Activated CD8-positive, alpha-beta memory T cell treated with anti-CD3 and anti-CD28 coated beads, Interleukin-2, amount 50 U/mL, for 4 hours (primary cell): ENCODE data around the gene FRMD6.
"Not testable (repeated sequence)": the region's sequence is repeated elsewhere in the genome, so short reads cannot be mapped to it uniquely, and the experiment has no call there.

ENCODE experiments used
- DNase-seq: peaks from one replicate; pipeline ENCODE4 v3.0.0-alpha.2; 2020

FRMD6 gene

DNA sequence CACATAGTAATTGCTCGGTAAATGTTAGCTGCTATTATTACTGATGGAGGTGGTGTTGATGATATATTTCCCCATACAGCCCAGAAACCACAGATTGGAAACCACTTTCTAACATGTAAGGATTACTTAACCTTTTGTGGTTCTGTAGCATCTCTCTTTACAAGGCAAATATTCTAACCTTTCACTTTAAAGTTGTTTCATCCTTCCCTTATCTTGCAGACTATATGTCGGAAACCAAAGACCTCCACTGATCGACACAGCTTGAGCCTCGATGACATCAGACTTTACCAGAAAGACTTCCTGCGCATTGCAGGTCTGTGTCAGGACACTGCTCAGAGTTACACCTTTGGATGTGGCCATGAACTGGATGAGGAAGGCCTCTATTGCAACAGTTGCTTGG, 75.8 kb downstream of the FRMD6 start:
- no peak for DNase-seq

DNA sequence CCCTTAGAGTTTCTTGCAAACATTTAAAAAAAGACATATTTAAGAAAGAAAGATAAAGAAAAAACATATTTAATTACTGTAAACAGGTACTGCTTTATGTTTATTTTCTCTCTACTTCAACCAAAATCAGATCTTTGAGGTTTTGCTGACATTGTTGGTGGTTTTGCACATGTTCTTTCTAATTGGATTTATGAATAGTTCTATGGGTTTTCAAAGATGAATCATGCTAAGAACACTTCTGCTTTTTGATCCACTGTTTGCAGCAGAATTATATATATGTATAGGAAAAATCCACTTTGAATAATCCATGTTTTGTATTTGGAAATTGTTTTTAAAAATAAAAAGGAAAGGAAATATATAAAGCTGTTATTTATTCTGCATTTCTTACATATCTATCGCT, 78.4 kb downstream of the FRMD6 start:
- DNase-seq: no peak

DNA sequence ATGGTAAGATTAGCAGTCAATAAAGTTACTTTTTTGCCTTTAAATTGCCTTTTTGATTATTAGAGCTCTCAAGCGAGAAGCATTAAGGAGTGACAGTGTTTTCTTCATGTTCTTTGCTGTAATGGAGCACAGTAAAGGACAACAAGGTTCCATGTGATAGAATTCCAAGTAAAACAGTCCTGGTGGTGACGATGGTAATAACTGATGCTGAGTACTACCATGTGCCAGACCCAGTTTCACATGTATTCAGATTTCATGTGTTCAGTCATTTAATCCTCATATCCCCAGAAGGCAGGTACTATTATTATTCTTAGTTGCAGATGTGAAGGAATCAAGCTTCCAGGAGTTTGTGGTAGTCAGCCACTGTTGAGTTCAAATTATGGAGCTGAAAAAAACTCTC, 79.0 kb downstream of the FRMD6 start:
- no peak for DNase-seq

DNA sequence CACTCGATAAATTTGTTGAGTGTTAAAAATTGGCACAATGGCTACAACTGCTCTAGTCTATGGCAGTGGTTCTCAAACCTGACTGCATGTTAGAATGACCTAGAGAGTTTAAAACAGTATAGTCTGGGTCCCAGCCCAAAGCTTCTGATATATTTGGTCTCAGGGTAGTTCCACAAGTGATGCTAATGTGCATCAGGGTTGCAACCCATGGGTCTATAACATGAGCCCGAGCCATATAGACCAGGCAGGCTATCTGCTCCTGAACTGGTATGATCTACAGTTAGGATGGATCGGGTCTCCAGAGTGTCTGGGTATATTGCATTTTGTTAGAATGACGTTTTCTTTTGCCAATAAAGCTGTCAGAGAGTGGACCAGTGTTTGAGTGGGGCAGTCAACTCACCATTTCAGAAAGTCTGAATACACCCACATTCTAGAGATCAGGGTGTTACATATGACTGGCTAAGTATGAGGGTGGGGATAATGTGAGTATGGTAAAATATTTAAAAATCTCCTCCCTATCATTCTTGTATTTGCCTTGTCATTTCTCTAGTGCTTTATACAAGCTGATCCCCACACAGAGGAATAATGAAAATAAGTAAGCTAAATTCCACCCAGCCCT, 80.9 kb downstream of the FRMD6 start:
- no peak for DNase-seq

DNA sequence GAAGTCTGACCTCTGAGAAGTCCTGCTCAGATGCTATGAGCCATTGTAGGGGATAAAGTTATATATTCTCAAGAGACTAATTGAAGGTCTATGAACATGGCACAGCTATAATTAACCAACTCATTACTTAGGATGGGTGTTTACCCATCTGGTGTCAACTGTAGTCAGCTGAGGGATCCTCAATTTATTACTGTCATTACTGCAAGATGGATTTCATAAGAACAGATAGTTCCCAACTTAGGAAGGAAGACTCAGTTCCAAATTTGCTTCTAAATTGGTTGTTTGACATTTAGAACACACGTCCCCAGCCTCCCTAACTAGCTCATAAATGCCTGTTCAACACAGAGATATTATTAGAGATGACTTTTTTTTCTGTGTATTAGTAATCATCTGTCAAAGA, 81.4 kb downstream of the FRMD6 start:
- no peak for DNase-seq

DNA sequence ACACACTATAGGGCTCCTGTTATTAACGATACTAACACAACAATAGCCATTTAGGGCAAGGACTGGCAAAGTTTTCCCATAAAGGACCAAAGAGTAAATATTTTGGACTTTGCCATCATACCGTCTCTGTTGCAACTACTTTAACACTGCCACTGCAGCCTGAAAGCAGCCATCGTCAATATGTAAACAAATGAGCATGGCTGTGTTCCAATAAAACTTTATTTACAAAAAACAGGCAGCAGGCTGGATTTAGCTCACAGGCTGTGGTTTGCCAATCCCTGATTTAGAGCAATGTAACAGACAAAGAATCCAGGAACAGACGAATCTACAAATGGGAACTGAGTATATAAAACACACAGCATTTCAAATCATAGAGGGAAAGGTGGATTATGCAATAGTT, 84.1 kb downstream of the FRMD6 start:
- DNase-seq: no peak

DNA sequence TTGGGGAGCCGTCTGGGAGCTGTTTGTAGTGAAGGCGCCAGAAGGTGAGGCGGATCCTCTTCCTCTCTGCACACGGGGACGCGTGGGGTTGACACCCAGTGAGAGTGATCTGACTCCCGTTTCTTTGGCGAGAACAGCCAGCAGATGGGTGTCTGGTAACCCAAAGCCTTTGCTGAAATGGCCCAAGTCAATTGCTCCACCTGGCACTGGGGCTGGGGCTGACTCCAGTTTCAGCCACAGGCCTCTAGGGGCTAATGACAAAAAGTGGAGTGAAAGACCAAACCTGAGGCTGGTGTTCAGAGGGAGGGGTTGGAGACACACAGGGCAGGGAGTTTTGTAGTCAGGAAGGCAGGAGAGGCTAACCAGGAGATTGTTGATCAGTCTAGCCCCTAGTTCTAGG, 87.0 kb downstream of the FRMD6 start:
- no peak for DNase-seq

DNA sequence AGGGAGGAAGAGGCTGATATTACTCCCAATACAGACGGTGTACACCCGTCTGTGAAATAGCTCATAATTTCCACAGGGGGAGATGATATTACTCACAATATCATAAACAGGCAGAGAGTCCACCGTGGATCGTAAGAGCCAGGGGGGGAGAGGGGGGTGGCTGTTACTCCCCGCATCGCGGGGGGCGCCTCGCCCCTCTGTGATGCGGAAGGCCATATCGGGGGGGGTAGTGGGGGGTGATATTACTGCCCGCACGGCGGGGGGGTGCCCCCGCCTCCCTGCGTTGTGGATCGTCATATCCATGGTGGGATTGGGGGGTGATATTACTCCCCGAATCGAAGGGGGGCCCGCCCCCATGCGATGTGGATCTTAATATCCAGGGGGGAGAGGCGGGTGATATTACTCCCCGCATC, 91.9 kb downstream of the FRMD6 start:
- DNase-seq: no peak

DNA sequence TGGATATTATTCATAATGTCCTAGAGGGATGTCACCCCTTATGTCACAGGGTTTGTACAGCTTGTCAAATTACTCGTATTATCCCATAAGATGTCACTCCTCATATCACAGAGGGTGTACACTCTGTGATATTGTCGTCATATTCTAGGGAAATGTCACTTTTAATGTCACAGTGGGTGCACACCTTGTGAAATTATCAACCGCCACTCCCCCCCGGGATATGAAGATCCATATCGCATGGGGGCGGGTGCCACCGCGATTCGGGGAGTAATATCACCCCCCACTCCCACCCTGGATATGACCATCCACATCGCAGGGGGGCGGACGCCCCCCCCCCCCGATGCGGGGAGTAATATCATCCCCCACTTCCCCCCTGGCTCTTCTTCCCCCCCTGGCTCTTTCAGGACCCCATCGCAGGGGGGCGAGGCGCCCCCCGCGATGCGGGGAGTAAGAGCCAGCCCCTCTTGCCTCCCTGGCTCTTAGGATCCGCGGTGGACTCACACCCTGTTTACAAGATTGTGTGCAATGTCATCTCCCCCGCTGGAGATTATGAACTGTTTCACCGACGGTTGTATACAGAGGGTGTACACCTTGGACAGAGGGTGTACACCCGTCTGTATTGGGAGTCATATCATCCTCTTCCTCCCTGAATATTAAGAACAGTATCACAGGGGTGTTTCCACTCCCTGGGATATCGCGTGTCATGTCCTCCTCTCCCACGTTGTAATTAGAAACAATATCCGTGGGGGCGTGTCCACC, 92.8 kb downstream of the FRMD6 start:
- no peak for DNase-seq

DNA sequence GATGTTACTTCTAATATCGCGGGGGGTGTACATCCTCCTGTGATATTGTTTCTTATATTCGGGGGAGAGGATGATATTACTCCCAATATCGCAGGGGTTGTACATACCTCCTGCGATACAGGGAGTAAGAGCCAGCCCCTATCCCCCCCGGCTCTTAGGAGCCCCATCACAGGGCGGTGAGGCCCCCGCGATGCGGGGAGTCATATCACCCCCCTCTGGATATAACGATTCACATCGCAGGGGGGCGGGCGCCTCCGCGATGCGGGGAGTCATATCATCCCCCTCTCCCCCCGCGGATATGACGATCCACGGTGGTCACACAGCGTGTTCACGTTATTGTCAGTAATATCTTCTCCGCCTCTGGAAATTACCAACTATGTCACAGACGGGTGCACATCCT, 95.1 kb downstream of the FRMD6 start:
- DNase-seq: not testable (repeated sequence)

DNA sequence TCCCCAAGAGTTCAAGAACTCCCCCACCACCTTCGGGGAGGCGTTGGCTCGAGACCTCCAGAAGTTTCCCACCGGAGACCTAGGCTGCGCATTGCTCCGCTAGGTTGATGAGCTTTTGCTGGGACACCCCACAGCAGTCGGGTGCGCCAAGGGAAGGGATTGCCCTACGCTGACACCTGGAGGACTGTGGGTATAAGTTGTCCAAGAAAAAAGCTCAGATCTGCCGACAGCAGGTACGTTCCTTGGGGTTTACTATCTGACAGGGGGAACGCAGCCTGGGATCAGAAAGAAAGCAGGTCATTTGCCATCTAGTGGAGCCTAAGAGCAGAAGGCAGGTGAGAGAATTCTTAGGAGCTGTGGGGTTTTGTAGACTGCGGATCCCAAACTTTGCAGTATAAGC, 98.8 kb downstream of the FRMD6 start:
- DNase-seq: no peak

DNA sequence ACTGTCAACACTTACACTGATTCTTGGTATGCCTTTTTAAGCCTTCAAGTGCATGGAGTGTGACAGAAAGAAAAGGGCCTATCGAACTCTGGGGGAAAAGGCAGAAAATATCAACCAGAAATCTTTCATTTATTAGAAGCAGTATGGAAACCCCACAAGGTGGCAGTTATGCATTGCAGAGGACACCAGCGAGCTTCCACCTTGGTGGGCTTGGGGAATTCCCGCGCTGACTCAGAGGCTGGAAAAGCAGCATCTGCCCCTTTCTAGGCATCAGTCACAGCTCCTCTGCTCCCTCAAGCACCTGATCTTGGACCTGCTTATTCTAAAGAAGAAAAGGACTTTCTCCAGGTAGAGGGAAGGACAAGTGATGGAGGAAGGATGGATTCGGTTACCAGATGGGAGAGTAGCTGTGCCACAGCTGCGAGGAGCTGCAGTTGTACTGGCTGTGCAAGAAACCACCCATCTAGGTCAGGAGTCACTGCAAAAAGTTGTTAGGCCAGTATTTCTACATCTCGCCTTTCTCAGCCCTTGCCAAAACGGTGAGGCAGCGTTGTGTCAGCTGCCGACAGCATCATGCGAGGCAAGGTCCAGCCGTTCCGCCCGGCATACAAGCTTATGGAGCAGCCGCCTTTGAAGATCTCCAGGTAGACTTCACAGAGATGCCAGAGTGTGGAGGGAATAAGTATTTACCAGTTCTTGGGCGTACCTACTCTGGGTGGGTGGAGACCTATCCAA, 100.1 kb downstream of the FRMD6 start:
- peak; percentile 45 for DNase-seq

DNA sequence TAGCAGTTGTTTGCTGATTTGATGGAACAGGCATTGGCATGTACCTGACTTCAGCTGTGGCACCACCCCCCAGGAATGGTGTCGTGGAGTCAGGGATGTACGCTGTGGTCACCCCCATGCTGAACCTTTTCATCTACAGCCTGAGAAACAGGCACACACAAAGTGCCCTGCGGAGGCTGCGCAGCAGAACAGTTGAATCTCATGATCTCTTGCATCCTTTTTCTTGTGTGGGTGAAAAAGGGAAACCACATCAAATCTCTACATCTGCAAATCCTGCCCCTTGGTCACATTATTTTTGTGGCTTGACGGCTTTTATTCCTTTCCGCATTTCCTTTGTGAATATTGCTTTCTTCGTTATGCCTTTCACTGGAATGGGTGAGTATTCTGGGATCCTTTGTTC, 106.0 kb downstream of the FRMD6 start:
- DNase-seq: not testable (repeated sequence)

DNA sequence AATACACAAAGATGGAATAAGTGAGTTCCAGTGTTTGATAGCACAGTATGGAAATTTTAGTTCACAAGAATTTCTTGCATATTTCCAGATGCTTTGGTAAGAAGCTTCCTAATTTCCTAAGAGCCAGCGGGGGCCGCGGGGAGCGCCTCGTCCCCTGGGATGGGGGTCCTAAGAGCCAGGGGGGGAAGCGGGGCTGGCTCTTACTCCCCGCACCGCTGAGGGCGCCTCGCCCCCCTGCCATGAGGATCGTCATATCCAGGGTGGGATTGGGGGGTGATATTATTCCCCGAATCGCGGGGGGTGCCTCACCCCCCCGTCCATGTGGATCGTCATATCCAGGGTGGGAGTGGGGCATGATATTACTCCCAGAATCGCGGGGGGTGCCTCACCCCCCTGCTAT, 108.2 kb downstream of the FRMD6 start:
- no peak for DNase-seq

DNA sequence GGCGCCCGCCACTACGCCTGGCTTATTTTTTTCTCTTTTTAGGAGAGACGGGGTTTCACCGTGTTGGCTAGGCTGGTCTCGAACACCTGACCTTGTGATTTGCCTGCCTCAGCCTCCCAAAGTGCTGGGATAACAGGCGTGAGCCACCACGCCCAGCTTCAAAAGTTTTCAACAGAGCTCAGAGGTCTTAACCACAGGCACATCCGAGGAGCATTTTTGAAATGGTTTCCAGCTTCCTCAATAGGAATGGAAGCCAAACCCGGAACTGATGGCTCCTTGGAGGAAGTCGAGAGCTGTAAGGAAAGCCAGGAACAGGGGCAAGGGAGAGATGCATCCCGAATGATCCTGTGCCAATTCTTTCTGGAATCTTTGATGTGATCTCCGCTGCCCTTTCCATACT, 114.0 kb downstream of the FRMD6 start:
- not testable (repeated sequence) for DNase-seq

DNA sequence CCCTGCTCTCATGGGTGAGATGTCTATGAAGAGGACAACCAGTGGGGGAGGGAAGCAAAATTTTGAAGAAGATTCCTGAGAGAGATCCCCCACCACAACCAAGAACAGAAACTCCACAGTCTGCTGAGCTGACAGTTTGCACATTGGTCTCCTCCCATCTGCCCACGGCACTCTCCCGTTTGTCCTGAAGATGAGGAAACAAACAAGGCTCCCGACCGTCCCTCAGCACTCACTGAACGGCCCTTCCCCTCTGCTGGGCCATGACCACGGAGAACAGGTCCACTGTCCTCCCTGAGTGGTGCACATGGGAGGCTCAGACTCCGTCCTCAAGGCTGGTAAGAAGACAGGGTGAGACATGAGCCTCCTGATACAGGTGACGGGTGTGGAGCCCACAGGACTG, 114.9 kb downstream of the FRMD6 start:
- DNase-seq: not testable (repeated sequence)

DNA sequence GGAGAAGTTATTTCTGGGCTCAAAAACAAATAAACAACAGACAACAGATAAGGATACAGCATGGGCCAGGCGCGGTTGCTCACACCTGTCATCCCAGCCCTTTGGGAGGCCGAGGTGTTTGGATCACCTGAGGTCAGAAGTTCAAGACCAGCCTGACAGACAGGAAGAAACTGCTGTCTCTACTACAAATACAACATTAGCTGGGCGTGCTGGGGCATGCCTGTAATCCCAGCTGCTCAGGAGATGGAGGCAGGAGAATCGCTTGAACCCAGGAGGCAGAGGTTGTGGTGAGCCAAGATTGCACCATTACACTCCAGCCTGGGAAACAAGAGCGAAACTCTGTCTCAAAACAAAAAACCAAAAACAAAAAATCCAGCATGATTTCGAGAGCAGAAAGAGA, 117.6 kb downstream of the FRMD6 start:
- not testable (repeated sequence) for DNase-seq

DNA sequence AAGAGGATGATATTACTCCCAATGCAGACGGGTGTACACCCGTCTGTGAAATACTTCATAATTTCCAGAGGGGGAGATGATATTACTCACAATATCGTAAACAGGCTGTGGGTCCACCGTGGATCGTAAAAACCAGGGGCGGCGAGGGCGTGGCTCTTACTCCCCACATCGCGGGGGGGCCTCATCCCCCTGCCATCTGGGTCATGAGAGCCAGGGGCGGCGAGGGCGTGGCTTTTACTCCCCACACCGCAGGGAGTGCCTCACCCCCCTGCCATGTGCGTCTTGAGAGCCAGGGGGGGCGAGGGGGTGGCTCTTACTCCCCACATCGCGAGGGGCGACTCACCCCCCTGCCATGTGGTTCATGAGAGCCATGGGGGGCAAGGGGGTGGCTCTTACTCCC, 122.5 kb downstream of the FRMD6 start:
- no peak for DNase-seq

DNA sequence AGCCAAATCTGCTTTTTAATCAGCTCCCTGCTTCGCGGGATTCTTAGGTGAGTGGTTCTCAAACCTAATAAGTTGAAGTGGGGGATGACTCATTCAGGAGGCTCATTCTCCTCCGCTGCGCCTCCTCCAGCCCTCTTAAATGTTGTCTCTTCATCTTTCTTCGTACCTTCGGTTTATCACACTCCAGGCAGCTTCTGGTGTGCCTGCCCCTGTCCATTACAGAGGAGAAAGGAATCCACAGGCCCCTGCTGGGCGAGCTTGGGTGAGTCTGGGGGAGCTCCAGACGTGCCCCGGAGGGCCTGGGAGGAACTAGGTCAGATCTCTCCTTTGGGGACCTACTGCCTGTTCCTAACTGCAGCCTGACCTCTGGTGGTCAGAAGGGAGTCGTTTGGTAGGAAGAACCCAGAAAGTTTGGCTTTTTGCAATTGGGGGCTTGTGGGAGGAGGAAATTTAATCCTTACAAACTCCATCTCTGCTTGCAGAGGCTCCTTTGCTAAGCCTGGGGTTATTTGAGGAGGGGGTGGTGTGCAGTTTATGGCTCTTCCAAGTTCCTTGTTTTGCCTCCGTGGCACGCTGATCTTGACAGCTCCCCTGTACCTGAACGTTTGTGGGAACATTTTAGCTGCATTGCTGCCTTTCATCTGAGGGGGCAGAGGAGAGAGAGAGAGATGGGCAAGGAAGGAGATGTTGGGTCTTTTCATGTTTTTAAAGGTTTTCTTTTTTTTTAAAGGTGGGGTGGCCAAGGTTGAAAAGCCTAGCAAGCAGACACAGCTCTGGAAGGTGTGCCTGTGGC, 124.6 kb downstream of the FRMD6 start:
- peak; percentile 26 for DNase-seq

DNA sequence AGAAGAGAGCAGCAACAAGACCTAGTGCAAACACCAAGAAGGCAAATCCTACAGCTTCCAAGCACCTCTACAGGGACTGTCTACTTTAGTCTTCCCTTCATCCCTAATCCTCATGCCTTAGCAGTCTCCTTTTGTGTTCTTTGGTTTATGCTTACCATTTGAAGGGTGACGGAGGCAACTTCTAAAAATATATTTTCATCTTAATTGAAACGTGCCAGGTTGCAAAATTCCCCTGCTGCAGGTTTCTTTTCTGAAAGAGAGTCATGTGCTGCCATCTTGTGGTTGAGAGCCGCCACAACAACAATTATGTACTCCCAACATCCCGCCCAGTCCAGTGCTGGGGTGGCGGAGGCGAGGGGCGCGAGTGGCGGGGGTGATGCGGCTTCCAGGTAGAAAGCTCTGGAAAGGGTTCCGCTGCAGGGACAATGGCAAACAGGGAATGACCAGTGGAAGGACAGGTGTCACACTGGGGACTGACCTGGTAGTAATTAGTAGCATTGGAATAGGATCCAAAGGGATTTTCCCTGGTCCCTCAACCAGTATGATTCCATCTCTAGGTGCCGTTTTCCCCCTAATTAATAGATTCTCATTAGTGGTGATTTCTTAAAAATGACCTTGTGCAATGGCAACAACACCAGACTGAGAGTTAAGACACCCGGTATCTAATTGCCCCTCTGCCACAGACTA, 128.4 kb downstream of the FRMD6 start:
- DNase-seq: peak; percentile 74
